WI38 (cell line): ENCODE data around the gene COMP.

ENCODE experiments used
- H3K4me3 ChIP-seq: 2 replicates; pipeline ENCODE4 v1.5.1; 2011; ENCODE audit warnings: low read depth, mild to moderate bottlenecking, control low read depth, low read length
- CTCF ChIP-seq: IDR thresholded peaks from 2 replicates; pipeline ENCODE4 v1.5.1; 2012; ENCODE audit warnings: low read depth, mild to moderate bottlenecking, control low read depth, low read length

COMP gene

GRCh38 chr19:18794692-18795091 is 3.6 kb upstream of the COMP start:
- no peak for TF ChIP-seq CTCF
- no peak overlapping the region for H3K4me3 ChIP-seq

GRCh38 chr19:18794029-18794313 is 2.9 kb upstream of the COMP start:
- no peak overlapping the region for H3K4me3 ChIP-seq
- TF ChIP-seq CTCF, result no peak

- TF ChIP-seq CTCF, result no peak
- H3K4me3 ChIP-seq, result no peak overlapping the region
Measured at GRCh38 chr19:18793144-18794028, 2.3 kb upstream of the COMP start.

GRCh38 chr19:18792661-18793060 is 1.6 kb upstream of the COMP start:
- H3K4me3 ChIP-seq, result no peak overlapping the region
- no peak for TF ChIP-seq CTCF

- no peak for TF ChIP-seq CTCF
- H3K4me3 ChIP-seq, result no peak overlapping the region
Measured at GRCh38 chr19:18791315-18791678, 192 bp upstream of the COMP start.

GRCh38 chr19:18789883-18790565 is 1.1 kb downstream of the COMP start:
- H3K4me3 ChIP-seq, result no peak overlapping the region
- TF ChIP-seq CTCF, result no peak

GRCh38 chr19:18789422-18789869 is 1.7 kb downstream of the COMP start:
- no peak overlapping the region for H3K4me3 ChIP-seq
- TF ChIP-seq CTCF, result no peak
